B cell (primary cell): ENCODE data around the gene DTNBP1. TPM values are rescaled to one million over a fixed set of nuclear protein-coding genes. Genes with fewer than 3 reads are reported as not detected.

Source experiments
- ATAC-seq: fragments of 200-7000 bp; cut with Tn5 transposase; one replicate; pipeline ENCODE4 v1.10.0; 2021; ENCODE audit warnings: low read depth, mild to moderate bottlenecking, moderate number of reproducible peaks, moderate library complexity
- CTCF ChIA-PET: fragments of 350-600 bp; sonication (Branson Sonifier 250); formaldehyde crosslinking; loops from one replicate; lab custom pipeline; 2021; ENCODE audit warnings: antibody characterized with exemption, inconsistent platforms; lab: Charles Lee
- POLR2A ChIA-PET: fragments of 350-600 bp; sonication (Branson Sonifier 250); formaldehyde crosslinking; loops from one replicate; lab custom pipeline; 2021; ENCODE audit warnings: antibody characterized with exemption; lab: Charles Lee
- DNase-seq: peaks from one replicate; pipeline ENCODE4 v3.0.0; 2013
- H2AFZ ChIP-seq: 2 replicates; pipeline ENCODE4 v1.6.1; 2012; ENCODE audit warnings: mild to moderate bottlenecking, low read depth, low read length; ENCODE audit not compliant: insufficient read depth, poor library complexity, severe bottlenecking
- H3K27ac ChIP-seq, 2 donors: 1 replicate in 1 of 2; 2 replicates in 1 of 2; pipeline ENCODE4 v1.5.1; 2012 to 2013; ENCODE audit warnings: low read length in 2 of 2, mild to moderate bottlenecking in 2 of 2, moderate library complexity in 1 of 2
- H3K27me3 ChIP-seq, 4 experiments: fragments of 200-600 bp in 1 of 4; sonication (generic) in 1 of 4; replicated peaks in 1 of 4; 1 replicate in 2 of 4; 2 replicates in 2 of 4; pipeline versions ENCODE4 v1.6.1 to v1.7.0; 2013 to 2016; ENCODE audit warnings: low read length in 3 of 4, mild to moderate bottlenecking in 2 of 4, mixed read lengths in 1 of 4, moderate library complexity in 1 of 4; ENCODE audit not compliant: insufficient read depth in 4 of 4, control insufficient read depth in 3 of 4; ENCODE audit errors: control extremely low read depth in 1 of 4
- H3K36me3 ChIP-seq, 2 experiments: replicated peaks in 1 of 2; 1 replicate in 1 of 2; 2 replicates in 1 of 2; pipeline versions ENCODE4 v1.6.1 to v1.7.1; 2013; ENCODE audit warnings: low read length in 1 of 2; ENCODE audit not compliant: insufficient read depth in 2 of 2, control insufficient read depth in 1 of 2; ENCODE audit errors: control extremely low read depth in 1 of 2, extremely low read depth in 1 of 2
- H3K4me1 ChIP-seq, 2 donors: fragments of 200-600 bp in 1 of 2; sonication (generic) in 1 of 2; 1 replicate in 1 of 2; 2 replicates in 1 of 2; pipeline versions ENCODE4 v1.5.1 to v1.6.1; 2013 to 2017; ENCODE audit warnings: low read length in 2 of 2; ENCODE audit not compliant: control insufficient read depth in 2 of 2, insufficient read depth in 2 of 2
- H3K4me2 ChIP-seq: replicated peaks from 2 replicates; pipeline ENCODE3; 2012; ENCODE audit warnings: mild to moderate bottlenecking, low read depth, low read length; ENCODE audit not compliant: poor library complexity, severe bottlenecking
- H3K4me3 ChIP-seq, 5 experiments: fragments of 200-600 bp in 1 of 5; sonication (generic) in 1 of 5; 1 replicate in 3 of 5; 2 replicates in 2 of 5; pipeline versions ENCODE4 v1.5.1 to v1.7.0; 2011 to 2016; ENCODE audit warnings: low read length in 4 of 5, mild to moderate bottlenecking in 4 of 5, low read depth in 2 of 5, control low read depth in 1 of 5, moderate library complexity in 1 of 5; ENCODE audit not compliant: insufficient read depth in 1 of 5; ENCODE audit errors: control extremely low read depth in 1 of 5, extremely low read depth in 1 of 5
- H3K79me2 ChIP-seq: fragments of 200-600 bp; sonication (generic); one replicate; pipeline ENCODE4 v1.6.0; 2016; ENCODE audit warnings: low read length; ENCODE audit not compliant: control insufficient read depth, insufficient read depth
- H3K9ac ChIP-seq: fragments of 200-600 bp; sonication (generic); 2 replicates; pipeline ENCODE4 v1.6.1; 2017; ENCODE audit warnings: mild to moderate bottlenecking, low read length, moderate library complexity
- H3K9me3 ChIP-seq, 3 donors: one replicate each; pipeline versions ENCODE4 v1.6.1 to v1.7.1; 2013; ENCODE audit warnings: low read length in 2 of 3; ENCODE audit not compliant: control insufficient read depth in 2 of 3, insufficient read depth in 1 of 3; ENCODE audit errors: control extremely low read depth in 1 of 3
- H4K20me1 ChIP-seq: 2 replicates; pipeline ENCODE4 v1.6.0; 2012; ENCODE audit warnings: mild to moderate bottlenecking, low read length; ENCODE audit not compliant: insufficient read depth, control insufficient read depth, poor library complexity, severe bottlenecking
- H3K27ac Mint-ChIP-seq: one replicate; pipeline ENCODE4 v1.8.0; 2021; ENCODE audit warnings: mixed read lengths
- H3K27me3 Mint-ChIP-seq: one replicate; pipeline ENCODE4 v1.8.0; 2021; ENCODE audit warnings: mixed read lengths
- H3K4me1 Mint-ChIP-seq: one replicate; pipeline ENCODE4 v1.8.0; 2021; ENCODE audit warnings: mixed read lengths
- H3K4me3 Mint-ChIP-seq: one replicate; pipeline ENCODE4 v1.8.0; 2021; ENCODE audit warnings: mixed read lengths
- H3K9me3 Mint-ChIP-seq: one replicate; pipeline ENCODE4 v1.8.0; 2022; ENCODE audit warnings: mixed read lengths; ENCODE audit not compliant: insufficient read depth
- CTCF ChIP-seq: fragments of 200-600 bp; IDR thresholded peaks from one replicate; pipeline ENCODE4 v1.8.0; 2022; ENCODE audit warnings: antibody characterized with exemption, mild to moderate bottlenecking
- EZH2 ChIP-seq: IDR thresholded peaks from 2 replicates; pipeline ENCODE4 v1.6.1; 2012; ENCODE audit warnings: borderline replicate concordance, low read depth, mild to moderate bottlenecking, moderate library complexity, low read length; ENCODE audit not compliant: insufficient read depth, poor library complexity, severe bottlenecking
- WGBS: methylation state at CpG from one replicate; pipeline ENCODE4 v1.1.5; 2013; ENCODE audit warnings: missing lambda C conversion rate; ENCODE audit not compliant: insufficient coverage; 5-methylcytosine and 5-hydroxymethylcytosine counted together
- intact Hi-C: fragments of 100-400 bp; cut with micrococcal nuclease; formaldehyde crosslinking; loops from one replicate; pipeline ENCODE4 v1.10.0; 2022
- polyA plus RNA-seq: library from polyadenylated mRNA; depleted of rRNA; stranded (reverse); fragments of >200 nt; gene quantifications from 2 replicates; pipeline ENCODE4 v1.2.3, GENCODE V29; 2012
- total RNA-seq, 2 donors: library from RNA; stranded (reverse); fragments of 120-200 nt in 1 of 2; gene quantifications; 1 replicate in 1 of 2; 2 replicates in 1 of 2; pipeline versions ENCODE4 v1.2.3 to v1.2.4, GENCODE V29; 2013 to 2022

Gene DTNBP1
- total and polyA plus RNA-seq, 2 donors (not counting 1 experiment from before 2014, with no cell fraction given), result 31.4 to 73.0 TPM

- H3K79me2 ChIP-seq, result peaks cover 10% of the 10 kb centered on the region
- CTCF ChIA-PET, result interaction anchor here (0.7 to 1.4 kb wide), 2 partner anchors 15 to 109 kb away, joined by 4 to 6 read pairs; no protein-coding TSS in a partner anchor
- H3K4me3 ChIP-seq, result no peak overlapping the region
- peaks cover 7% of the 10 kb centered on the region for H4K20me1 ChIP-seq
- H2AFZ ChIP-seq, result no peak overlapping the region
- TF ChIP-seq CTCF, result no peak
- no peak for TF ChIP-seq EZH2
- H3K4me1 ChIP-seq, result no peaks in the 10 kb centered on the region
- no peak overlapping the region for H3K9ac ChIP-seq
- ATAC-seq, result no peak
- Mint-ChIP-seq H3K27ac (peak overlapping the region; percentile 41), H3K4me3 (no peak overlapping the region), H3K4me1 (no peaks in the 10 kb centered on the region), H3K27me3 (no peaks in the 10 kb centered on the region), H3K9me3 (no peaks in the 10 kb centered on the region)
- peaks cover 0 to 4% (median 0%) of the 10 kb centered on the region in 3 donors for H3K9me3 ChIP-seq
- H3K4me2 ChIP-seq, result no peak overlapping the region
- no peaks in the 10 kb centered on the region for H3K27me3 ChIP-seq
- intact Hi-C loops, result no loop called here
- 100% methylated on average over 1 of the region's 6 CpGs for WGBS
- peaks cover 10 to 97% of the 10 kb centered on the region in 2 experiments for H3K36me3 ChIP-seq
- H3K27ac ChIP-seq, result no peak overlapping the region
- no peak for DNase-seq
- POLR2A ChIA-PET, result no interaction called here
Observed at GRCh38 chr6:15515226-15515625, 147.6 kb downstream of the DTNBP1 start.

- ChIA-PET CTCF (interaction anchor here (1.4 kb wide), 1 partner anchor 110 kb away, joined by 6 read pairs; no protein-coding TSS in a partner anchor), POLR2A (no interaction called here)
- H3K27ac Mint-ChIP-seq, result peak overlapping the region; percentile 32
- peaks cover 7% of the 10 kb centered on the region for H4K20me1 ChIP-seq
- WGBS, result 96% methylated on average over 21 of the region's 21 CpGs
- DNase-seq, result no peak
- peaks cover 15% of the 10 kb centered on the region for H3K79me2 ChIP-seq
- no peaks in the 10 kb centered on the region for H3K27me3 Mint-ChIP-seq
- H3K9ac ChIP-seq, result no peak overlapping the region
- H3K9me3 Mint-ChIP-seq, result no peaks in the 10 kb centered on the region
- H3K27ac ChIP-seq, result no peak overlapping the region
- intact Hi-C loops, result no loop called here
- H3K4me3 ChIP-seq, result no peak overlapping the region
- no peaks in the 10 kb centered on the region for H3K4me1 Mint-ChIP-seq
- TF ChIP-seq EZH2, result no peak
- TF ChIP-seq CTCF, result no peak
- no peak overlapping the region for H2AFZ ChIP-seq
- peaks cover 5 to 97% of the 10 kb centered on the region in 2 experiments for H3K36me3 ChIP-seq
- H3K4me2 ChIP-seq, result no peak overlapping the region
- no peaks in the 10 kb centered on the region for H3K27me3 ChIP-seq
- peaks cover 0 to 4% (median 0%) of the 10 kb centered on the region in 3 donors for H3K9me3 ChIP-seq
- H3K4me1 ChIP-seq, result no peaks in the 10 kb centered on the region
- ATAC-seq, result no peak
- H3K4me3 Mint-ChIP-seq, result no peak overlapping the region
Observed at GRCh38 chr6:15513801-15514711, 148.8 kb downstream of the DTNBP1 start.
